Lower leg skin (tissue), 3 donors: ENCODE results near the gene LGMN.

Experiments
- CTCF ChIP-seq, 3 donors: fragments of 450-650 bp; IDR thresholded peaks; one replicate each; pipeline ENCODE4 v1.5.1; 2016; ENCODE audit warnings: antibody characterized with exemption in 3 of 3, mild to moderate bottlenecking in 3 of 3, moderate library complexity in 2 of 3
- POLR2A ChIP-seq, 2 donors: fragments of 450-650 bp; IDR thresholded peaks; one replicate each; pipeline ENCODE4 v1.6.1; 2016 to 2017; ENCODE audit warnings: antibody characterized with exemption in 2 of 2, mild to moderate bottlenecking in 1 of 2, moderate library complexity in 1 of 2

GRCh38 chr14:92710001-92710341, 38.5 kb downstream of the LGMN start:
- TF ChIP-seq POLR2A (IDR thresholded peaks at IDR 0.05): no peak
- TF ChIP-seq CTCF (IDR thresholded peaks at IDR 0.05): no peak
